ENCODE results near the gene ACAP2.

DNA sequence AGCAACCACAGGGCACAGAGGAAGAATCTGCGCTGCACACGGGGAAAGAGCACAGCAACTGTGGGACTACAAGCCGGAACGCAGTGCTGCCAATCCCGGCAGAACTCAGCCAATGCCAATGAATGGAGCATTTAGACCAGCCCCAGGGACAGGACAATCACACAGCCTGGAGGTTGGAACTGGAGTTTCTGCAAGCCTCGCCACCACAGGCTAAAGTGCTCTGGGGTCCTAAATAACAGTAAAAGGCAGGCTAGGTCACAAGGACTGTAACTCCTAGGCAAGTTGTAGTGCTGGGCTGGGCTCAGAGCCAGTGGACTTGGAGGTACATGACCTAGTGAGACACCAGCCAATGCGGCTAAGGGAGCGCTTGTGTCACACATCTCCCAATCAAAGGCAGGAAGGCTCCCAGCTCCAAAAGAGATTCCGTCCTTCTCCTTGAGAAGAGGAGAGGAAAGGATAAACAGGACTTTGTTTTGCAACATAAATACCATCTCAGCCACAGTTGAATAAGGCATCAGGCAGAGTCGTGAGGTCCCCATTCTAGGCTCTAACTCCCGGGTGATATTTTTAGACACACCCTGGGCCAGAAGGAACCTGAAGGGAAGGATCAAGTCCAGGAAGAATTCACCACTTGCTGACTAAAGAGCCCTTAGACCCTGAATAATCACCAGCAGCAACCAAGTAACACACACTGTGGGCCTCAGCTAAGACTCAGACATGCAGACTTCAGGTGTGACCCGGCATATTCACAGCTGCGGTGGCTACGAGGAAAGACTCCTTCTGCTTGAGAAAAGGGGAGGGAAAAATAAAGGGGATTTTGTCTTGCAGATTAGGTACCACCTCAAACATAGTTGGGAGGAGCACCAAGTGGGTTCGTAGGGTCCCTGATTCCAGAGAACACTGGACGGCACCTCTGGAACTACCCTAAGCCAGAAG is 86.4 kb downstream of the ACAP2 start:
- no peak for TF ChIP-seq EZH2 (IDR thresholded peaks at IDR 0.05; ENCODE audit: insufficient read depth, low read length)
- TF ChIP-seq, protein P1, sequence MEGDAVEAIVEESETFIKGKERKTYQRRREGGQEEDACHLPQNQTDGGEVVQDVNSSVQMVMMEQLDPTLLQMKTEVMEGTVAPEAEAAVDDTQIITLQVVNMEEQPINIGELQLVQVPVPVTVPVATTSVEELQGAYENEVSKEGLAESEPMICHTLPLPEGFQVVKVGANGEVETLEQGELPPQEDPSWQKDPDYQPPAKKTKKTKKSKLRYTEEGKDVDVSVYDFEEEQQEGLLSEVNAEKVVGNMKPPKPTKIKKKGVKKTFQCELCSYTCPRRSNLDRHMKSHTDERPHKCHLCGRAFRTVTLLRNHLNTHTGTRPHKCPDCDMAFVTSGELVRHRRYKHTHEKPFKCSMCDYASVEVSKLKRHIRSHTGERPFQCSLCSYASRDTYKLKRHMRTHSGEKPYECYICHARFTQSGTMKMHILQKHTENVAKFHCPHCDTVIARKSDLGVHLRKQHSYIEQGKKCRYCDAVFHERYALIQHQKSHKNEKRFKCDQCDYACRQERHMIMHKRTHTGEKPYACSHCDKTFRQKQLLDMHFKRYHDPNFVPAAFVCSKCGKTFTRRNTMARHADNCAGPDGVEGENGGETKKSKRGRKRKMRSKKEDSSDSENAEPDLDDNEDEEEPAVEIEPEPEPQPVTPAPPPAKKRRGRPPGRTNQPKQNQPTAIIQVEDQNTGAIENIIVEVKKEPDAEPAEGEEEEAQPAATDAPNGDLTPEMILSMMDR (IDR thresholded peaks at IDR 0.05; ENCODE audit: insufficient read depth, low read depth, low read length) = no peak
